UCSD-AML1 (cell line): ENCODE results near the gene ITGB6.
A peak's percentile ranks its signal among the peaks of the same experiment; 100 is the strongest.

Experiments
- DNase-seq: peaks from one replicate; lab custom pipeline; 2025; ENCODE audit not compliant: unreplicated experiment; lab: John Stamatoyannopoulos, UW

Gene ITGB6

DNA sequence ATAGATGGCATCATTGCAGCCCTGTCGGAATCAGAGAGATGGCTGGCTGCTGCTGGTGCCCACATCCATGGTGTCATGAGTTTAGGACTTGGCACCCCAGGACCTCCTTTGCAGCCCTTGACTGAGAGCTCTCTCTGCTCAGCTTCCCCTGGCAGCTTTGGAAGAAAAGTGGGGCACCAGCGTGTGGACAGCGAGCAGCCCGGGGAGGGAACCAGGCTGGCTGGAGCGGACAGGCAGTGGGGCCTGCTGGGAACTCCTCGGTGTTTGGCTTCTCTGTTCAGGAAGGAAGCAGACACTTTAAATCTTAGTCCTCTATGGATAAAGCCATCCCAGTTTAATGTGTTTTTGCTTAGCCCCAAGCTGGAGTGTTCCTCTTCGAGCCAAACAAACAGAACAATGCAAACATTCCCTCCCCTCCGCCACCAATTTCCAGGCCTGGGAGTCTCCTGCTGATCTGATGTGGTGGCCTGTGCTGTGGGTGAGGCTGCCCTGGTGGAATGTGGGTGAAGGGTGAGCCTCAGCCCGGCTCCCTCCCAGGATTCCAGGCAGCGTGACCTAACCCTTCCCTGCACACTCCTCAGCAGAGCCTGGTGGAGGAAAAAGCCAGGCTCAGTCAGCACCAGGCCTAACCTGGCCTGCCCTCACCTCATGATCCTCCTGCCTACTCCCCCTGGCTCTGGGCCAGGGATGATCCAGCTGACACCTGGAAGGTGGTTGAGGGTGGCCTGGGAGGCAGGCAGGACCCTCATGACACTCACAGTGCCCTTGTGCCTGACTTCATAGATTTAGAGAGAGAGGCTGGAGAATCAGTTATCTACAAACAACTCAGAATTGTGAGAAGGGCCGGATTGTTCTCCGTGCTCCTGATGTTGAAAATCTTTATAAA, 21.6 kb upstream of the ITGB6 start:
- no peak for DNase-seq

DNA sequence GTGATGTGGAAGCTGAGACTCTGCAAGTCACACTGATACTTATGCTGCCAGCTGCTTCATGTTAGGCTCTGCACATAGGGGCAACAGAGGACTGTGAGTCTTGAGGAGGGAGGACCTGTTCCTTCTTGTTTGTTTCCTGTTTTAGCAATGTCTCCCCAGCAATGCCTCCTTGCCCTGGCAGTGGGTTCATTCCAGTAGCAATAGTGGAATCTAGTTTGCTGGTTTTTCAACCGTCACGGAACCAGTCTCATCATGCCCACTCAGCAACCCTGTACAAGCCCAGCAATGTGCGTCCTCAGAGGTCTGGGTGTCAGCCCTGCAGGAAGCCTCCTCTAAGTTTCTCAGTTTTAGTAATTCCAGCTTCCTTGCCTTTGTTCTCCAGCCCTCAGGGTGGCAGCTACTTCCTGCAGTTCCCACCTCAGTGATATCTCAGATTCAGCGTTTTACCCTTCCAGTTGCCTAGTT, 20.5 kb upstream of the ITGB6 start:
- DNase-seq = no peak

- DNase-seq = no peak
Observed at GRCh38 chr2:160220026-160220425, 20.0 kb upstream of the ITGB6 start.

DNA sequence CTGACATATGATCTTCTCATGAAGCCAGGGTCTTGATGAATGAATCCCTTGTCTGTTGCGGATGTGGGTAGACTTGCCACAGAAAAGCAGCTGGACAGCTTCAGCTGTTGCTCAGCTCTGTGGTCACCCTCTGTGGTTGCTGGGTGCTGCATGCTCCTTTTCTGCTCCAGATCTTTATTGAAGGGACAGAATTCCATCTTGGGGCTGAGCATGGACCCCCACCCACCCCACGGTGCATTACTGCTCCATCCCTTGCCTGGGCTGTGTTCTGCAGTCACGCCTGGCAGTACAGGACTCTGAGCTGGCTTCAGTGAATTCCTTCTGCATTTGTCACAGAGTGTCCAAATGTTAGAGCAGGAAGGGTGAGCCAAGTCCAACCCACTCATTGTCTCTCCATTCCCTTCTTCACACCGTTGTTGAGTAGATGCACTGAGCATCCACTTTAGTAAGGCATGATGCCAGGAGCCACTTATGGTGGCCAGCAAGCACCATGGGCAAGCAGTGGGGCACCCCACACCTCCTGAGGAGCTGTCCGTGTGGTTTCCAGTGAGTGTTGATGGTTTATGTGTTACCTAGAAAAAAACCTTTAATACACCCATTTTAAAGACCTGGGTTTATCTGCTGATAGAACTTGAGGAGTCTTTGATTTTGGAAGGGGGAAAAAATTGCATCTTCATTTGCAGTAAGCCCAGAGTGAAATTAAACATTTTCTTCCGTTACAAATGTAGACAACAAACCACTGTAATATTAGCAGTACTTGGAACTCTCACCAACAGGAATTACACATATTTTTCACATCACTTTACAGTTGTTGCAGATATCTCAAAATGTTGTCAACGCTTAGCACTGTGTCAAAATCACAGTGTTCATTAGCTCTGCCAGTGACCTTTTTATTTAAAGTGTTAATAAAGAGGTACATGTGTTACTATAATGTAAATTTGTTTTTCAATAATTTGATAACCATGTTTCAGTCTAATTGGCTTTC, 14.7 kb upstream of the ITGB6 start:
- DNase-seq = peak; percentile 47

- DNase-seq = no peak
Observed at GRCh38 chr2:160213511-160213910, 13.4 kb upstream of the ITGB6 start.

- peak; percentile 64 for DNase-seq
Observed at GRCh38 chr2:160210599-160211138, 10.6 kb upstream of the ITGB6 start.

DNA sequence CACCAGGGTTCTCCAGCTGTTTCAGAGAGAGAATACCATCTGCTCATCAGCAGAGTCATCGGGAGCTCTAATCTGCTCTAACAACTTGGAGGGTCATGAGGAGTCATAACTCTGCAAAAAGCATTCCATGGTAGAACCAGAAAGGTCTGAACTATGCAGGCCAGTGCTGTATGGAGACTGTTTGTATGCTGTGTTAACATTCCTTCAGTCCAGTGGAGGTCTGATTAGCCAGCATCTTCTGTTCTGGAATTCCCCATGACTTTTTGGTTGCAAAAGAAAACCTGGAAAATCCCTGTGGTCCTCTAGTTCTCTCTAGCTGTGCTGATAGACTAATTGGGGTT, 9.4 kb upstream of the ITGB6 start:
- no peak for DNase-seq

DNA sequence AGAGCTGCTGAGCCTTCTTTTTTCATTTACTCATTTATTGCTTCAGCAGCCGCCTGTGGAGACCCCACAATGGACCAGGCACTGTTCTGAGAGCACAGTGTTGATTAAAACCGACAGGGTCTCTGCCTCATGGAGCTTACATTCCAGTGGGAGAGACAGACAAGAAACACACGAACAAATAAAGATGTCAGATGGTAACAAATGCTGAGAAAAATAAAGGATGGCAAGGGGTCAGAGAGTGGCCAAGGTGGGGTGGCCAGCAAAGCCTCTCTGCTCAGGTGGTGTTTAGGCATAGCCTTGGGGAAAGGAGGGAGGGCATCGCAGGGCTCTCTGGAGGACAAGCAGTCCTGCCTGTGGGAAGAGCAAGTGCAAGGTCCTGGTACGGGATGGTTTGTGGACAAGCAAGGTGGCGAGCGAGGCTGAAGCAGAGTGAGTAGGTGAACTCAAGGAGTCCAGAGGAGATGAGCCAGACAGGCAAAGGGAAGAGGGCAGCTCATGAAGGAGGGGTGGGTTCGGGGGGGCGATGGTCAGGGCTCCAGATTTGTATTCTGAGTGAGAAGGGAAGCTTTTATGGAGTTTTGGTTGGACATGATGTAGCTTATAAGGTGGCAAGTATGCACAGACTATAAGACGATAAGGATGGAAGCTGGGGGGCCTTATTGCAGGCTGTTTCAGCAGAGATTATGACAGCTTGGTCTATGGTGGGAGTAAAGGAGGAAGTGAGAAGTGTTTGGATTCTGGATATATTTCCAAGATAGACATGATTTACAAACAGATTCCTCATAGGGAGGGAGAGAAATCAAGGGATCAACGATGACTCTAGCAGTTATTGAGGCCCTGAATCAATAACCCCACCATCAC, 8.8 kb upstream of the ITGB6 start:
- no peak for DNase-seq

DNA sequence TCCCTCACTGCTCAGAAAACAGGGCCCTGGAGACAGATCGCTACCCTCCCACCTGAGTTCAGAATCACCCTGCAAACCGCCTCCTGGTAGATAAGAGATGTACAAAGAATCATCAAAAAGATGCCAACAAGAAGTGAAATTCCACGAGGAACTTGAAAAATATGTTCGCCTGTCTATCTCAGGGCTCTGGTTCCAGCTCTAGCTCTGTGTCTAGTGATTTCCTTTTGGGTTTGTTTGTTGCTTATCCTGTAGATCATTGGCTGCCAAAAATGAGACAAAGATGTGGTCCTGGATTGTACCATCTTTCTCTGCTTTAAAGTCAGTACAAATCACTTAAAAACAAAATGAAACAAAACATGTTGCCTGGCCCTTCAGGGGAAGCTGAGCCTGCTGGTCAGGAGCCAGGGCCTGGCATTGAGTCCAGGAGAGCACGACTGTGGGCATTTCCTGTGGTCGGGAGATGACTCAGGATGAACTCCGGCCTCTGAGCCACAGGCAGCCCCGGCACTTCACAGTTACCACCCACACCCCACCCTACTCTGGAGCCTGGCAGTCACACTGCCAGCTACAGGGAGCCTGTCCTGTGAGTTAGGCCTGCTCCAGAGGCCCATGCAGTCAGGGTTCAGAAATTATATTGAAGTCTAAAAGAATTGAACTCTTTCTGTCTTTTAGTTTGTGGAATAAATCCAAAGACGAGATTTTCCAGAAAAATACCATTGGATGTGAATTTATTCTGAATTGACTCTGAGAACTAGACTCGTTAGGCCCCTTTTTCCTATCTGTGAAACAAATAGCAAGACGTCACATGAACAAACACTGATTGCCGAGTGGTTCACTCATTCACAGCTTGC, 8.0 kb upstream of the ITGB6 start:
- no peak for DNase-seq

GRCh38 chr2:160207271-160207670, 7.2 kb upstream of the ITGB6 start:
- DNase-seq = no peak

GRCh38 chr2:160206436-160206835, 6.4 kb upstream of the ITGB6 start:
- no peak for DNase-seq

GRCh38 chr2:160205505-160205904, 5.4 kb upstream of the ITGB6 start:
- no peak for DNase-seq

DNA sequence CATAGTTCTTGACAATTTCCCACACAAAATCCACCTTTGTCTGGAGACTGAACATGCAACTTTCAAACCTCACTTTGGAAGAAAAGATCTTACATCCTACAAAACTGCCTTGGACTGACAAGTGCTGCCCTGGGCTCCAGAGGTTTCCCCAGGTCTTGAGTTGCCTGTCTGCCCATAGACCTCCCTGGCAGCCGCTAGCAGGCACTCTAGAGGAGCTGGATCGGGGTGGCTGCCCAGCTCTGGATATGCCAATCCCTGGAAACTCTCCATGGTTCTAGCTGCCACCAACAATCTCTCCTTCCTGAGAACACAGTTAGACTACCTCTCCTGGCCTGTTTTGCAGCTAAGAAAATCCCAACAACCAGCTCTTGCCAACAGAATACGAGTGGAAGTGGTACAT, 3.4 kb upstream of the ITGB6 start:
- DNase-seq = no peak

GRCh38 chr2:160203007-160203406, 2.9 kb upstream of the ITGB6 start:
- DNase-seq = no peak

DNA sequence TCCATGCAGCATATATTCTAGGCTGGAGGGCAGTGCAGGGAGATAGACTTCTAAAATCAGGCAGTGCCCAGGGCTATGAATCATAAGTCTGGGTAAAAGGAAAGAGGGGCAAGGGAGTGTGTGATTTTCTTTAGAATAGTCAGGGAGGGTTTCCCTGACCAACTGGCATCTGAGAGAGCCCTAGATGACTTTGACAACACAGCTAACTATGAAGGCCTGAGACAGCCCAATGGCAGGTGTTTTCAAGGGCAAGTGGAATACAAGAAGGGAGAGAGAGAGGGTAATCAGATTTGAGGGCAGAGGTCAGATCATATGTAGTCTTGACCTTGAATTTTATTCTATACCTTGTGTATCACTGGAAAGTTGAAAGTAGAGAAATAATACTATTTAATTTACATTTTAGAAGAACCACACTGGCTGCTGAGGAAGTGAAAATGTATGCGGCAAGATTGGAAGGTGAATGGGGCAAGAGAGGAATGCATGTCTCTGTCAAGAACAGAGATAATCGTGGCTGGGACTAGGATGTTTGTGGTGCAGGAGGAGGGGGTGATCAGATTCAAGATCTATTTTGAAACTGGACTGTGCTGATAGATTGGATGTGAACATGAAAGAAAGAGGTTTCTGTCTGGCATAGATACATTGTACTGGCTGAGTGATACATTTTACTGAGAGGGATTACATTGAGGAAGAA, 1.9 kb upstream of the ITGB6 start:
- DNase-seq = no peak

DNA sequence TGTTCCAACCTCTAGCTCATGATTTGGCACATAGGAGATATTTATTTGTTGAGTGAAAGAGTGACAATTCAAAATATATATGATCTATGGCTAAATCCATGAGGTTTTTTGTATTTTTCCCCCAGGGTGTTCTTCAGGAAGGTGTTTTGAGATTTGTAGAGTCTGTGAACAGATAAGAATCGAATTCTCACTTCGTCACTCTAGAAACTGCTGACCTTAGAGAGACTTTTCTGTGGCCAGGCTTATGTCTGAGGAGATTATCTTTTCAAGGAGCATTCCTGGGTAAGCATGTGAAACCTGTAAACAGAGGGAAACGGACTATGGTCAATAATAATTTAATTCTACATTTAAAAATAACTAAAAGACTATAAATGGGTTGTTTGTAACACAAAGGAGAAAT, 849 bp upstream of the ITGB6 start:
- DNase-seq = no peak

DNA sequence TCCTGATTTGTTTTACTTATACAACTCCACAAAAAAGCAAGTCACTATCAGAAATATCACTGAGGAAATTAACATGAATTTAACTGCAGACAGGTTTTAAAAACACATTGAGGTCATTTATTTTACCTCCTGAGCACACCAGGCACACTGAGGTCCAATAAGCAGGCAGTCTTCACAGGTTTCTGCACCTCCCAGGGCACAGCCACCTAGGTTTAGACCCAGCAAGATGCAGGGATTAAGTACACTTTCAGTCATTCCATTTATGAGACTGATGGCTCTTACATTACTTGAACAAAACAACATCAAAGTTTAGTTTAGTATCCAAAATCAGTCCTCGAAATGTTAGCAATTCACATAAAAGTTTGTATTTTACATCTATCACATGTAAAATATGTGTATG, 1.0 kb downstream of the ITGB6 start:
- no peak for DNase-seq

DNA sequence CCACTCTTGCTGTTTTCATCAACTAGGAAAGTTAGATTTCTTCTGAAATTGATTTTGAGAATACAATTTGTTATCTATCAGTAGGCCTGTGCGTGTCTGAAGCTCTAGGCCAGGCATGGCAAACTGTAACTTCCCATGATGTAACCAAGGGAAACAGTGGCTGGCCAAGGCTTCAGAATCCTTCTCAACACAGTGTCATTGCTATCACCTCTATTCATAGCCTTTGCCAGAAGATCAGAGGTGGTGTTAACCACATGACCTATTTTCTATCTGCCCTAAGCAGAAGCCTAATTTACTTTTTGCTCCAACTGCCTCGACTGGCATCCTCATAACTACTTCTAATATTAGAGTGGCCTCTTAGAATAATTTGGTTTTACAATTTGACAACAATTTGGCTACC, 2.5 kb downstream of the ITGB6 start:
- no peak for DNase-seq

DNA sequence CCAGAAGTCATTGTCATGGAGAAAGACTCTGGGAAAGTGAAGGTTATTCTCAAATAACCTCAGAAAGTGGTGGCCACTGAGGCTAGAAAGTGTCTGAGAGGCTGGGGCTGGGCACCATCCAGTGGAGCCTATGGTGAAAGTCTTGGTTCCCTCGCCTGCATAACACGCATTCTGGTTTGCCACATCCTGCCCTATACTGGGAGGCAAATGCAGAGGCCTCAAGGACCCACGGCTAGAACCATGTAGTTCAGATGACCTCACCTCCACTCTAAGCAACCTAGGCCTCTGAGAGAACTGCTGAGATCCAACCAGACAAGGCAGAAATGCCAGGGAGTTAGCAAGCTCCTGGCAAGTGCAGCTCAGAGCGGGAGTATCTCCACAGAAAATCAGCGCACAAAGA, 5.1 kb downstream of the ITGB6 start:
- no peak for DNase-seq
